Neutrophil (primary cell): ENCODE results near the gene NKIRAS1.

Source experiments
- H3K27ac ChIP-seq: fragments of 200-600 bp; sonication (generic); 2 replicates; pipeline ENCODE4 v1.5.1; 2016; ENCODE audit warnings: mild to moderate bottlenecking, moderate library complexity
- H3K27me3 ChIP-seq: fragments of 200-600 bp; sonication (generic); 2 replicates; pipeline ENCODE4 v1.6.0; 2016; ENCODE audit warnings: mild to moderate bottlenecking
- H3K36me3 ChIP-seq: fragments of 200-600 bp; sonication (generic); 2 replicates; pipeline ENCODE4 v1.5.1; 2017
- H3K4me1 ChIP-seq, 2 experiments: fragments of 200-600 bp in 1 of 2; sonication (generic) in 1 of 2; 1 replicate in 1 of 2; 2 replicates in 1 of 2; pipeline versions ENCODE4 v1.5.1 to v1.6.1; 2013 to 2016; ENCODE audit warnings: low read depth in 1 of 2, low read length in 1 of 2, mild to moderate bottlenecking in 1 of 2, moderate library complexity in 1 of 2; ENCODE audit not compliant: control insufficient read depth in 1 of 2, insufficient read depth in 1 of 2
- H3K4me3 ChIP-seq, 2 experiments: fragments of 200-600 bp in 1 of 2; sonication (generic) in 1 of 2; 1 replicate in 1 of 2; 2 replicates in 1 of 2; pipeline ENCODE4 v1.5.1; 2013 to 2016; ENCODE audit warnings: low read depth in 1 of 2, low read length in 1 of 2, mild to moderate bottlenecking in 1 of 2, moderate library complexity in 1 of 2
- H3K9me3 ChIP-seq: fragments of 200-600 bp; sonication (generic); 2 replicates; pipeline ENCODE4 v1.5.1; 2016
- CTCF ChIP-seq: fragments of 200-600 bp; sonication (generic); IDR thresholded peaks from 2 replicates; pipeline ENCODE4 v1.5.1; 2016; ENCODE audit warnings: antibody characterized with exemption

The NKIRAS1 gene

GRCh38 chr3:23952646-23953045 lies 35.9 kb upstream of the NKIRAS1 start:
- Histone ChIP-seq H3K9me3 (no peaks in the 10 kb centered on the region), H3K4me1 (peaks cover 9 to 14% of the 10 kb centered on the region in 2 experiments), H3K27me3 (no peaks in the 10 kb centered on the region), H3K27ac (no peak overlapping the region), H3K36me3 (no peaks in the 10 kb centered on the region), H3K4me3 (no peak overlapping the region)
- TF ChIP-seq CTCF: no peak

- H3K4me3 ChIP-seq: no peak overlapping the region
- no peak for TF ChIP-seq CTCF
These were observed 33.5 kb upstream of the NKIRAS1 start for GRCh38 chr3:23950293-23950692.

GRCh38 chr3:23949784-23950183 lies 33.0 kb upstream of the NKIRAS1 start:
- no peak overlapping the region for H3K4me3 ChIP-seq
- peaks cover 4% of the 10 kb centered on the region for H3K27me3 ChIP-seq
- H3K36me3 ChIP-seq: no peaks in the 10 kb centered on the region
- TF ChIP-seq CTCF: no peak
- peak overlapping the region; percentile 62 for H3K27ac ChIP-seq
- H3K9me3 ChIP-seq: no peaks in the 10 kb centered on the region
- peaks cover 16 to 27% of the 10 kb centered on the region in 2 experiments for H3K4me1 ChIP-seq

More at GRCh38 chr3:23950293-23950692, 33.5 kb upstream of the NKIRAS1 start:
- Histone ChIP-seq H3K4me1 (peaks cover 16 to 25% of the 10 kb centered on the region in 2 experiments), H3K36me3 (no peaks in the 10 kb centered on the region), H3K27me3 (no peaks in the 10 kb centered on the region), H3K9me3 (no peaks in the 10 kb centered on the region), H3K27ac (peak overlapping the region; percentile 62)

GRCh38 chr3:23948761-23949160 lies 32.0 kb upstream of the NKIRAS1 start:
- Histone ChIP-seq H3K4me3 (no peak overlapping the region), H3K4me1 (peaks cover 16 to 30% of the 10 kb centered on the region in 2 experiments), H3K27ac (no peak overlapping the region), H3K36me3 (no peaks in the 10 kb centered on the region), H3K9me3 (no peaks in the 10 kb centered on the region), H3K27me3 (peaks cover 14% of the 10 kb centered on the region)
- TF ChIP-seq CTCF: no peak

- H3K27me3 ChIP-seq: peaks cover 30% of the 10 kb centered on the region
- H3K9me3 ChIP-seq: no peaks in the 10 kb centered on the region
- TF ChIP-seq CTCF: peak; percentile 39
- H3K4me3 ChIP-seq: peak overlapping the region; percentile 91 to 98
- no peaks in the 10 kb centered on the region for H3K36me3 ChIP-seq
- H3K4me1 ChIP-seq: peaks cover 16 to 30% of the 10 kb centered on the region in 2 experiments
- H3K27ac ChIP-seq: peak overlapping the region; percentile 84
These were observed 29.3 kb upstream of the NKIRAS1 start for GRCh38 chr3:23945913-23946687.
